HG03025 (cell line): ENCODE measurements around the gene RAPH1.
"Not testable (repeated sequence)": the region's sequence is repeated elsewhere in the genome, so short reads cannot be mapped to it uniquely, and the experiment has no call there.

Experiments used
- ATAC-seq: cut with Tn5 transposase; IDR thresholded peaks from one replicate; pipeline ENCODE4 v1.9.1; 2021; ENCODE audit warnings: mild to moderate bottlenecking, moderate library complexity; ENCODE audit not compliant: unreplicated experiment, low FRiP score

Gene RAPH1

DNA sequence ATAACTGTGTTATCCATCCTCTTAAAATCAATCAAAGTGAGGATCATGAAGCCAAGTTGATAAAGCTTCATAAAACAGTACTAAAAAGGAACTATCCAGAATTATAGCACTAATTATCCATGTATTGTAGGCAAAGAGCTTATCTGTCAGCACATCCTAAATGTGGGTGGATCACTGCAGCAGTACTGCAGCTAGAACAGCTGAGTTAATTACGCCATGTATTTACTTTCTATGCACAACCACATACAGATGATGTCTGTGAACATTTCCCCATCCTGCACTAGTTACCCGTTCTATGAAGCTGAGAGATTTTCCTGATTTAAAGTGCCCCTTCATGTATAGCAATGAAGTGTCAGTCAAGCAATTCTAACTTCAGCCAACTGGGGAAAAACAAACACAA, 96.6 kb downstream of the RAPH1 start:
- no peak for ATAC-seq

DNA sequence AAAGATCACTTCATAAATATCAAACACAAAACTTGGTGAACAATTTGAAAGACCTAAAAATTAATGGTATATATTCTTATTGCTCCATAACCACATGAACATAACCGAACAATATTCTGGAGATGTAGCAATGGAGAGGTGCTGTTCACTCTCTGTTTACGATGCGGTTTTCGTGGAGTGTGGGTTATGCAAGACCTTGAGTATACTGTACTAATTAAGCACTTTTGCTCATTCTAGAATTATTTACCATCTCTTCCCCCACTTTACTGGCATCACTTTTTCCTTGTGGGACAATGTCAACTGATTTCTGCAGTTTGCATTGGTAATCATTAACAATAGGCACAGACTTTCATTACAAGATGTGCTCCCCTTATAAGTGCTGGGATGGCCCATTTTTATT, 97.6 kb downstream of the RAPH1 start:
- no peak for ATAC-seq

DNA sequence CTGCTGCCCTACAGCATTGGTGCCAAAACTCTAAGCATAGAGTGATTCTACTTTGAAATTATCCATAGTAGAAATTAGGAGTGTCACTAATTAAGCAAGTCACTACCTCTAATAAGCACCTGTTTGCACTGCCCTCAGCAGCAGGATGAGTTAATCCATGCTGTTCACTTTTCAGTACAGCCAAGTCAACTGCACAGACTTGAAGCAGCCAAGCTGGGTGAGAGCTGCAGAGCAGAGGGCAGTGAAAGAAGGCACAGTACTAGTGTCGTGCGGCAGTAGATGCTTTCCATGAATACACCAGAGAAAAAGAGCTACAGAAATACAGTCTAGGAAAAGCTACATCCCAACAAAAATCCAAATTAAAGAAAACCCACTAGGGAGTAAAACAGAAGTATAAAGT, 98.6 kb downstream of the RAPH1 start:
- no peak for ATAC-seq

DNA sequence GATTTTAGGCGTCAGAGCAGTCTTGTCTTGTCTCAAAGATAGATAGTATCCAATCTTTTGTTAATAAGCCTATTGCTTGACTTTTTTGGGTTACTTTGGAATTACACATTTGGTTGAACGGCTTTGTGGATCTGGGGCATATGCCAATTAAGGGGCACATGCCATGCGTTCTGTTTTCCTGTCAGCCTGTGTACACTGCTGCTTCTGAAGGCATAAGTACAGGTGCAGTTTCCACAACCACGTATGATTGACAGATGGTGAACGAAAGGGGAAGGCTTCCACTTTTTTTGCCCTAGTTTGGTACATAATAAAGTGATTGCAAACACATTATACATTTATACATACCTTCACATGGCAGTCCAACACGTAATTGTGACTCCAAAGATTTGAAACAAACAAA, 102.3 kb downstream of the RAPH1 start:
- no peak for ATAC-seq

DNA sequence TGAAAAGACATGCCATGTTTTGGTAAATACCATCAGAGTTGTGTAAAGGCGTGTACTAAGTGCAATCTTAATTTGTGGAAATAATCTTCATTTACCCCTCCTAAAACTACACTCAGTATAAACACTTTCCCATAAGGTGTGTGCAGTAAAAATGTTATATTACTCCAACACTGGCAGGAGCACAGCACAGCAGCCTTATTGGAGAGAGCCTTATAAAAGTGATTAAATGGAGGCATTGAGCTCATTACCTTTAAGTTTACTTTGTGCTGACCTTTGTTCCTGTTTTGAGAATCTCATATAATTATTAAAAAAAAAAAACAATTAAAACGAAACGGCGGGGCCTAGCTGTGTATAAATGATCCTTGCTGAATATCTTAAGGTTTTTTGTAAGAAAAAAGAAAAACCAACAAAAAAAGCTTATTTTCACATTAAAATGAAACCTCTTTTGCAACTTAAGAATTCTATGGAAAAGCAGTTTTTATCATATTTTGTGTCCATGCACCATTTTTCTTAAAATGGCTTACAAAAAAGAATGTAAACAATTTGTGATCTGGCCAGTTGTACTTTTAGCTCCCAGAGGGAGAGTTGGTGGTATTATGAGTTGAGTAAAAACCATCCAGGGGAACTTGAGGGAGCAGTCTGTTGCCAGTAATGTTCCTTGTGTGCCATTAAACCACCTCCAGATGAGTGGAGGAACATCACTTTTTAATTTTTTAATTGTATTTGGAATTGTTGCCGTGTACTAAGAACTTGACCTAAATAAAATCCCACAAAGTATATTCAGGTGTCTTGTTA, 103.5 kb downstream of the RAPH1 start:
- ATAC-seq = no peak

DNA sequence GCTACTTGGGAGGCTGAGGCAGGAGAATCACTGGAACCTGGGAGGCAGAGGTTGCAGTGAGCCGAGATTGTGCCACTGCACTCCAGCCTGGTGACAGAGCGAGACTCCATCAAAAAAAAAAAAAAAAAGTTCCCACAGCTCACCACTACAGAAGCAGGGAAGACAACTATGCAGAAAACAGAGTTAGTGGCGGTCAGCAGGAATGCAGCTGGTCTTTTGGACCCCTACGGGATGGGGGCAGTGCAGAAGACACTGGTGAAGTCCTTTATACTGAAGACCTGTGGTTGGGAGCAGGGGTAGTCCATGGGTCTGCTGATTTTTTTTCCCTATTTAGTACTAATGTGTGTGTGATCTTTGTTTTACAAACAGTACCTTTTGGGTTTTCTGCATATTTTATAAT, 105.5 kb downstream of the RAPH1 start:
- not testable (repeated sequence) for ATAC-seq

DNA sequence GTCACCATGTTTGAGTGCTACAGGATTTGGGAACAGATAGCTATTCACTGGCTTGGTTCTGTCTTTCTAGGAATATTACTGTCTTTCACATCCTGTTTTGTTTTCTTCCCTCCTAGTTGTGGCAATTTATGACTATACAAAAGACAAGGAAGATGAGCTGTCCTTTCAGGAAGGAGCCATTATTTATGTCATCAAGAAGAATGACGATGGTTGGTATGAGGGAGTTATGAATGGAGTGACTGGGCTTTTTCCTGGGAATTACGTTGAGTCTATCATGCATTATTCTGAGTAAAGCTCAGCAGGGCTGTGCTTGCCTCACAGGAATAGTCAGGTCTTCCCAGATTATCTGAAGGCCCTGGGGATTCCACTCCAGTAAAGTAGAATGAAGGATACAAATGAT, 108.0 kb downstream of the RAPH1 start:
- no peak for ATAC-seq

DNA sequence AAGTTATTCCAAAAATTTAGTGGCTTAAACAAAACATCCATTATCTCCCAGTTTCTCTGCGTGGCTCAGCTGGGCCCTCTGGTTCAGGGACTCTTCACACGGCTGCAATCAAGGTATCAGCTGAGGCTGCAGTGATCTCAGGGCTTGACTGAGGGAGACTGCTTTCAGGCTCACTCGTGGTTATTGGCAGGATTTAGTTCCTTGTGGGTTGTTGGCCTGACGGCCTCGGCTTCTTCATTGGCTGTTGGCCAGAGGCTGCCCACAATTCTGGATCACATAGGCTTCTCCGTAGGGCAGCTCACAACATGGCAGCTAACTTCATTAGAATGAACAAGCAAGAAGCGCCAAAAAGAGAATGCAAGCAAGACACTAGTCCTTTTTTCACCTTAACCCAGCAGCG, 116.8 kb downstream of the RAPH1 start:
- ATAC-seq = no peak

DNA sequence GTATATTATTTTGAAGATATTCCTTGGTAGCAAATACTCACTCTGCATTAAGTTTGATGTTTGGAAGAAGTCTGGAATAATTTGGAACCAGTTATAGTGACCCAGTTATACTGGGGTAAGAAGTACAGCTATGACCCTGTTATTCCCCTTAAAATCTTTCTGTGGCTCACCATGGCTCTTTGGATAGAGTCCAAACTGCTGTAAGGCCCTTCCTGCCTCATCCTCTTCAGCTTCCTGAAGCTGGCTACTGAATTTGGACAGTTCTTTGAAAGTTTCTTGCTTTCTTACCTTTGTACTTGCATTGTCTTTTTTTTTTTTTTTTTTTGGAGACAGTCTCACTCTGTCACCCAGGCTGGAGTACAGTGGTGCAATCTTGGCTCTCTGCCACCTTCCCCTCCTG, 121.3 kb downstream of the RAPH1 start:
- ATAC-seq = no peak

DNA sequence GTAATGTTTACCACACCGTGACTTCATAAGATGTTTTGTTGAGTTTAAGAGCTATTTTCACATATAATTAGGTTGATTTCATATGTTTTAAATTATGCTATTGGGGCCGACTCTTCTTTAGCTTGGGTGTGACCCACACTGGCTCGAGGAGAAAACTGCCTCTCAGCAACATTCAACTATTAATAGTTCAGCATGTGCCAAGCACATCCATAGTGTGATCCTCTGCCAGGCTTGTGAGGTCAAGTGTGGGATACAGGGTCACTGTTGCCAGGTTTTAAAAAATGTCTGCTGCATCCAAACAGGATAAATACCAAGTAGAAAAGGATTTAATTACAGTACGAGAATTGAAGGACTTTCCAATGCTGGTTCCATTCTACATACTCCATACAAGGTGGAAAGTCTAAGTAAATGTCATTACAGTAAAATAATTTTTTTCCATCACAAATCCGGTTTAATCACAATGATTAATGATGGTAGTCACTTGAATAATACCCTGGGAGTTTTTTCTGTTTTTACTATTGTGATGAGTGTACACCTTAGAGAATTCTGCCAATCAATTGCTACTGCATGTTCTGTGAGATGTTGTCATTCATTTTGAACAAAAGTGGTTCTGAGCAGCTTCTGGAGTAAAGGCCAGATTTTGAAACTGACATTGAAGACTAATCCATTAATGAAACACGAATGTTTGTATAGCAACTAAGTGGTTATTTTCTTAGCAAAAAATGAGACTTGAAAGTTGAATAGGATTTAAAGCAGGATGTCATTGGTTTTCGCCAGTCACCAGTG, 122.4 kb downstream of the RAPH1 start:
- ATAC-seq = no peak

DNA sequence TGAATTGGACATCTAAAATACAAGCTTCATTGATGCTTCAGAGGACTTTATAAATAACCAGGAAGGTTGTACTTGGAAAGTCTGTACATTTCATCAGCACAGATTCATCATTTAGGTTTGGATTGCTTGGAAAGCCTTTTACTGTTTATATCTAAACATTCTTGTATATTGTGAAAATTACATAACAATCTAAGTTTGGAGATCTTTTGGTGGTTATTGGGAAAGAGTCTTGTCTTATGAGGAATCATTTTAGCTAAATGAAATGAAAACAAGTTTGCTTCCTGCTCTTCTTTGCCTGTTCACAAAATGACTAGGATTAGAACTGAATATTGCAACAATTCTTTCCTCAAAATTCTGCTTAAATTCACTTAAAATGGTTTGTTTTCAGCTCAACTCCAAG, 127.6 kb downstream of the RAPH1 start:
- no peak for ATAC-seq

DNA sequence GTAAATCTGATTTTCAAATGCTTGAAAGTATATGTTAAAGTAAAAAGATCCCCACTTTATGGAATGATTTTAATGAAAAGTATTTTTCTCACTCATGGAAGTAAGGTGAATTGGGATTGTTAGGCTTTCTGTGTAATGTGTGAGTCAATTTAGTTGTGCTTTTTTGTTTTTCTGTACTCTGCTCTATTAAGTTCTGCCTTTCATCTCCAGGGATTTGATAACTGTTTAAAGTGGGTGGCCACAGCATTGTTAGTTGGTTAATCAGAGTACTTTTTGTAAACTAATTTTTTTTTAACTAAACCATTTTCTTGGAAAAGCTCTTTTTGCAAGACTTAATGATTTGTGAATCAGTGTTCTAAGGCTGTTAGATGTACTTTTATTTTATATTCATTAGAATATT, 130.1 kb downstream of the RAPH1 start:
- no peak for ATAC-seq

DNA sequence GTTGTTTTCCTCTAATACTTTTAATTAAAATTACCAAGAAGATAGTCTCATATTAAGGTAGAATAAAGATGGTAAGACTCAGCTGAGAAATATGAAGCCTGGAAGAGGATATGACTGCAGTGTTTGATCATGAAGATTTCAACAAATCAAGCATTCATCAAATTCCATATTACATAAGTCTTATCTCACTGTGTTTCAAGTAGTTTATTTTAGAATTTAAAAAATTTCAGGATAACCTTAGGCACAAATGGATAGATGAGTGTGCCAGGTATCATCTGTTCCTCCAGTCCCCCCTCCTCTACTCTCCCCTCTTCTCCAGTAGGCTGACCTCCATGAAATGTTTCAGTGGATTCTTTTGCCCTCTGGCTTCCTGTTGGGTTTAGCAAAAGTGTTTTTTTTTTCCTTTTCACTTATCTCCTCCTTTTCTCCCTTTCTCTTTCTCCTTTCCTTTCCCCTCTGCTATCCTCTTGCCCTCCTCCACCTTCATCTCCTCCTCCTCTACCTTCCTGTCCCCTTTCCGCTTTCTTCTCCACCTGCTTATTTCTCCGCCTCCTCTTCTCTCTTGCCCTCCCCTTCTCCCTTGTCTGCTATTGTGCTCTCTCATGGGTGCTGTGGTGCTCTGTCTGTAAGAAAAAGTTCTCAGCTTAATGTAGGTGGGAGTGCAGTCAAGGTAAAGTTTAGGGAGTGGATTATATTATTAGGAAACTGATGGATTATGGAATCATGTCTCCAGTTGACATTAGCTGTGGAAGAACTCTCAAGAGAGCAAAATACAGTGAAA, 134.1 kb downstream of the RAPH1 start:
- no peak for ATAC-seq

DNA sequence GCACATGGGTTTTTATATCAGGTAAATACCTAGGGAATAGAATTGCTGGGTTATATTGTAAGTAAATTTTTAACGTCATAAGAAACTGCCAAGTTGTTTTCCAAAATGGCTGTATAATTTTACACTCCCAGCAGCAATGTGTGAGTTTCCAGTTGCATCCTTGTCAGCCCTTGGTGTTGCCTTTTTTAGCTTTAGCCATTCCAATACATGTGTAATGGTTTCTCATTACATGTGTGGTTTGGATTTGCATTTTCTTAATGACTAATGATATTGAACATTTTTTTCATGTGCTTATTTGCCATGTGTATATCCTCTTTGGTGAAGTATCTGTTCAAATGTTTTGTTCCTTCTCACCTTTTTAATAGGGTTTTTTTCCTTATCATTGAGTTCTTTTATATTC, 136.1 kb downstream of the RAPH1 start:
- ATAC-seq = no peak

DNA sequence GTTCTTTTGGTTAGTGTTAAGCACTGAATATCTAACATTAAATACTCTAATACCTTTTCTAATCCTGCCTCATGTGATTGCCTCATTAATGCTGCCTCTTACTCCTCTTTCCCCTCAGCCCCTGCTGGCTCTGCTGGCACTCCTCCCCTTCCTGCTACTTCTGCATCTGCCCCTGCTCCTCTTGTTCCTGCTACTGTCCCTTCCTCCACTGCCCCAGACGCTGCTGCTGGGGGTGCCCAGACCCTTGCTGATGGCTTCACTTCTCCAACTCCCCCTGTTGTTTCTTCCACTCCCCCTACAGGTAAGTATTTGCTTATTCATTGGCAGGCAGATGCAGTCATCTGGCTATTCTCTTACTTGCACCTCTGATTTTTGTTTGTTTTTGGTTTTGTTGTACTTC, 138.4 kb downstream of the RAPH1 start:
- no peak for ATAC-seq

DNA sequence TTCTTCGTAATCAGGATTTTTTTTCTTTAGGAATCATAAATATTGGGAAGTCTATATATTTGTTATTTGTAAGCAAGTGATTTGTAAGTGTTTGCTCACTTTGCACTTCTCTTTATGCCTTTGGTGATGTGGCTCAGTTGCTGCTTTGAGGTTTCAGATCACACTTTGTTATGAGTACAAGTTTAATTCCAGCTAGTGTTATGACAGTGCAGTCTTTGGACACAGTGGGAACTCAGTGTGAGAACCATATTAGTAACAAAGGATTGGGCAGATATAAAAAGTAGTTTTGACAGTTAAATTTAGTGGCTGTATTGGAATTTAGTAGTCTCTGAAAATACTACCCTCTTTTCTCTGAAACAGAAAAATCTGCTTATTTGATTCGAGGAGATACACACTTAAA, 139.2 kb downstream of the RAPH1 start:
- ATAC-seq = no peak

DNA sequence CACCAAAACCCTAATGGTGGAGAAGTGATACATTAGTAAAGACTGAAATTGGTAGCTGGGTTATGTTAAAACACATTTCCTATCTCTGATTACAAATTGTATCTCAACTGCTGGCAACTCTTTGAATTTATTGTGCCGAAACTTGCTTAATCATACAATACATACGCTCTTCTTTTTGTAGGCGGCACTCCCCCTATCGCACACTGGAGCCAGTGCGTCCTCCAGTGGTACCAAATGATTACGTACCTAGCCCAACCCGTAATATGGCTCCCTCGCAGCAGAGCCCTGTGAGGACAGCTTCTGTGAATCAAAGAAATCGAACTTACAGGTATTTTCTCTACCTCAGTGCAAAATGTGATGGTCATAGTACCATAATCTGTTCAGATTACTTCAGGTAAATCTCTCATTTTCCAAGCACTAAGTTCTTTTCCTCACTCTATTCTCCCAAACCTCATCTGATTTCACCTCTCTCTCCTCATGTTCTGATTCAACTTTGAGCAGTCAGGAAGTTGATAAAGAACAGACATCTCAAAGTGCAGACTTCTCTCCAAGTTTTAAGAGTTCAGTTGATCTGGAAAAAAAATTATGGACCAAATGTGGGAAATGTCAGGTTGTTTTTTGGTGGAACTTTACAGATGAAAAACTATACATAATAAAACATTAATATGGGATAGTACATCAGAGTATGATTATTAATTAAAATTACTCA, 140.4 kb downstream of the RAPH1 start:
- no peak for ATAC-seq

DNA sequence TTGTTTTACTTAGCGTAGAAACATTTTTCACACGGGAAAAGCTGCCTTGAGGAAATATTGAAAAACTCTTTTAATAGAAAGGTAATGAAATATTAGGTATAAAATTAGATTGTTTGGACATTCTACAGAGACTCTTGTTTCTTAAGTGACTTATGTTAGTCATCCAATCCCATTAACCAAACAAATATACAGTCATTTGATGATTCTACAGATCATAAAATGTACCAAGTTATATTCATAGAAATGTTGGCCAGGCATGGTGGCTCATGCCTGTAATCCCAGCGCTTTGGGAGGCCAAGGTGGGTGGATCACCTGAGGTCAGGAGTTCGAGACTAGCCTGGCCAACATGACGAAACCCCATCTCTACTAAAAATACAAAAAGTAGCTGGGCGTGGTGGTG, 146.9 kb downstream of the RAPH1 start:
- ATAC-seq = not testable (repeated sequence)

DNA sequence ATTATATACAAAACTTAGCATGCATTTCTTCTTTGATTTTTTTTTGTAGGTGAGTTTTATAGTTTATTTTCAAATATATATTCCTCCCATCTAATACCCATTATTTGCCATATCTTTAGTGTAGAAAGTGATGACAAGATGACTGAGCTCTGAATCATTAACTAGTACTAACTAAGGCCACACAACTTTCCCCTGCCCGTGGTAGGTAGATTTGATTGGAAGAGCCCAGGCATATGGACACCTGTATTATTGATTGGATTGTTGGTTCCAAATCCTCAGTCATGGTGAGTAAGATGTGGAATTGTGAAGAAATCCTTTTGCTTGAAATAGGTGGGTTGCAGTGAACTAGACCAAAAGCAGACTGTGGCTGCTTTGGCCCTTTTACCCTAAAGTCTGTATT, 152.1 kb downstream of the RAPH1 start:
- ATAC-seq = no peak

DNA sequence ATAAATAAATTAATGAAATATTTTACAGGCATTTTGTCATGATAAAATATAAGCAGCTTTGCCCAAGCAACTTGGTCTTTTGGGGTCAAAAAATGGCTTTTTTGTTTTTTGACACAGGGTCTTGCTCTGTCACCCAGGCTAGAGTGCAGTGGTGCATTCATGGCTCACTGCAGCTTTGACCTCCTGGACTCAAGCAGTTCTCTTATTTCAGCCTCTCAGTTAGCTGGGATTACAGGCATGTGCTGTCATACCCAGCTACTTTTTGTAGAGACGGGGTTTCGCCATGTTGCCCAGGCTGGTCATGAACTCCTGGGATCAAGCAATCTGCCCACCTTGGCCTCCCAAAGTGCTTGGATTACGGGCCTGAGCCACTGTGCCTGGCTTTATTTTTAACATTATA, 155.9 kb downstream of the RAPH1 start:
- no peak for ATAC-seq

DNA sequence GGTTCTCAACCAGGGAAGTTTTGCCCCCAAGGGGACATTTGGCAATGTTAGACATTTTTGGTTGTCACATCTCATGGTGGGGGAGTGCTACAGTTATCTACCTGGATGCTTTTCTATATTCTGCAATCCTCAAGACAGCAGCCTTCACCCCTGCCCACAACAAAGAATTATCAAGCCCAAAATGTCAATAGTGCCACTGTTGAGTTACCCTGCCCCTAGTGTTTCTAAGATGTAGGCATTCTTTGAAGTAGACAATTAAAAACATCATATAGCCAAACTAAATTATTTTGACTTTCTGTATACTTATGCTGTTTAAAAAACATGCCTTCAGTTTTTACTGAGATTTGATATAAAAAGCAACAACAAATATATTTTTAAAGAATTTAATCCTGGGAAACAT, 158.9 kb downstream of the RAPH1 start:
- ATAC-seq = no peak
